OCI-LY3 (cell line): ENCODE data around the gene IL4R.

Experiments used
- CTCF ChIP-seq: fragments of 200-600, 300-600 bp; sonication (generic); IDR thresholded peaks from 2 replicates; pipeline ENCODE4 v1.5.1; 2014; ENCODE audit warnings: antibody characterized with exemption, low read length, low read depth
- EZH2phosphoT487 ChIP-seq: fragments of 200-600 bp; shearing (Covaris generic); IDR thresholded peaks from 2 replicates; pipeline ENCODE4 v1.6.1; 2018; ENCODE audit warnings: antibody characterized with exemption, mixed run types, low read depth

- TF ChIP-seq CTCF (no peak), EZH2phosphoT487 (no peak)
Measured at GRCh38 chr16:27285676-27286196, 28.0 kb upstream of the IL4R start.
